Measurements from ENCODE around the gene TMCC1. TPM values are rescaled to one million over a fixed set of nuclear protein-coding genes. Genes with fewer than 3 reads are reported as not detected.

The TMCC1 gene
- polyA plus RNA-seq, 1 of the 3 experiments (the other 2 are of a cell fraction) = 7.2 TPM

DNA sequence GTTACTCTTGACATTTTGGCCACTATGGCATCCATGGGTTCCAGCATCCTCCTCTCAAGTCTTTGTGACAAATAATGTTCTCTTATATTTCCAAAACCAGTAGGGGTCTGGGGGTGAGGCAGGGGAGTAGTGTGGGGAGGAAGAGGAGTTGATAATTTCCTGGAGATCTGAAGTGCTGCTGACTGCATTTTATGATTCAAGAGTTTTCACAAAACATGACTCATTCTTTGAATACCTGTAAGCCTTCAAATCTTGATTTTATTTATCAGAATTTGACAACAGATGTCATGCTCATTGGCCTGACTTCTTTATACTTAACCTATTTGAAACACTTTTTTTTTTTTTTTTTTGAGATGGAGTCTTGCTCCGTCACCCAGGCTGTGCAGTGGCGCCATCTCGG is 188.2 kb downstream of the TMCC1 start:
- TF ChIP-seq, protein P1, sequence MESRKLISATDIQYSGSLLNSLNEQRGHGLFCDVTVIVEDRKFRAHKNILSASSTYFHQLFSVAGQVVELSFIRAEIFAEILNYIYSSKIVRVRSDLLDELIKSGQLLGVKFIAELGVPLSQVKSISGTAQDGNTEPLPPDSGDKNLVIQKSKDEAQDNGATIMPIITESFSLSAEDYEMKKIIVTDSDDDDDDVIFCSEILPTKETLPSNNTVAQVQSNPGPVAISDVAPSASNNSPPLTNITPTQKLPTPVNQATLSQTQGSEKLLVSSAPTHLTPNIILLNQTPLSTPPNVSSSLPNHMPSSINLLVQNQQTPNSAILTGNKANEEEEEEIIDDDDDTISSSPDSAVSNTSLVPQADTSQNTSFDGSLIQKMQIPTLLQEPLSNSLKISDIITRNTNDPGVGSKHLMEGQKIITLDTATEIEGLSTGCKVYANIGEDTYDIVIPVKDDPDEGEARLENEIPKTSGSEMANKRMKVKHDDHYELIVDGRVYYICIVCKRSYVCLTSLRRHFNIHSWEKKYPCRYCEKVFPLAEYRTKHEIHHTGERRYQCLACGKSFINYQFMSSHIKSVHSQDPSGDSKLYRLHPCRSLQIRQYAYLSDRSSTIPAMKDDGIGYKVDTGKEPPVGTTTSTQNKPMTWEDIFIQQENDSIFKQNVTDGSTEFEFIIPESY (IDR thresholded peaks at IDR 0.05; ENCODE audit: borderline replicate concordance, low read depth) = no peak
- TF ChIP-seq YY1 (IDR thresholded peaks at IDR 0.05; ENCODE audit: low read depth) (no peak), GABPA (IDR thresholded peaks at IDR 0.05; ENCODE audit: low read depth) (no peak), NFIC (IDR thresholded peaks at IDR 0.05; ENCODE audit: borderline replicate concordance) (no peak), EZH2phosphoT487 (IDR thresholded peaks at IDR 0.05; ENCODE audit: borderline replicate concordance, low read depth) (no peak), MEF2A (IDR thresholded peaks at IDR 0.05; ENCODE audit: borderline replicate concordance, low read depth) (no peak), RXRA (IDR thresholded peaks at IDR 0.05; ENCODE audit: borderline replicate concordance, low read depth) (no peak), SMC3 (IDR thresholded peaks at IDR 0.05; ENCODE audit: low read depth, low read length) (no peak), CHD2 (IDR thresholded peaks at IDR 0.05; ENCODE audit: low read length, partially characterized antibody) (no peak), TEAD4 (IDR thresholded peaks at IDR 0.05; ENCODE audit: borderline replicate concordance, insufficient read depth) (no peak), POLR2AphosphoS5 (IDR thresholded peaks at IDR 0.05; ENCODE audit: low read depth, low read length) (no peak), NRF1 (IDR thresholded peaks at IDR 0.05; ENCODE audit: low read depth, low read length) (no peak), RFX5 (IDR thresholded peaks at IDR 0.05; ENCODE audit: low read length) (no peak), MXI1 (IDR thresholded peaks at IDR 0.05; ENCODE audit: low read depth, low read length) (no peak), TCF12 (IDR thresholded peaks at IDR 0.05) (no peak)
- TF ChIP-seq, protein P2, sequence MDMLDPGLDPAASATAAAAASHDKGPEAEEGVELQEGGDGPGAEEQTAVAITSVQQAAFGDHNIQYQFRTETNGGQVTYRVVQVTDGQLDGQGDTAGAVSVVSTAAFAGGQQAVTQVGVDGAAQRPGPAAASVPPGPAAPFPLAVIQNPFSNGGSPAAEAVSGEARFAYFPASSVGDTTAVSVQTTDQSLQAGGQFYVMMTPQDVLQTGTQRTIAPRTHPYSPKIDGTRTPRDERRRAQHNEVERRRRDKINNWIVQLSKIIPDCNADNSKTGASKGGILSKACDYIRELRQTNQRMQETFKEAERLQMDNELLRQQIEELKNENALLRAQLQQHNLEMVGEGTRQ (IDR thresholded peaks at IDR 0.05; ENCODE audit: borderline replicate concordance, low read depth, low read length) = no peak
- TF ChIP-seq, protein P3, sequence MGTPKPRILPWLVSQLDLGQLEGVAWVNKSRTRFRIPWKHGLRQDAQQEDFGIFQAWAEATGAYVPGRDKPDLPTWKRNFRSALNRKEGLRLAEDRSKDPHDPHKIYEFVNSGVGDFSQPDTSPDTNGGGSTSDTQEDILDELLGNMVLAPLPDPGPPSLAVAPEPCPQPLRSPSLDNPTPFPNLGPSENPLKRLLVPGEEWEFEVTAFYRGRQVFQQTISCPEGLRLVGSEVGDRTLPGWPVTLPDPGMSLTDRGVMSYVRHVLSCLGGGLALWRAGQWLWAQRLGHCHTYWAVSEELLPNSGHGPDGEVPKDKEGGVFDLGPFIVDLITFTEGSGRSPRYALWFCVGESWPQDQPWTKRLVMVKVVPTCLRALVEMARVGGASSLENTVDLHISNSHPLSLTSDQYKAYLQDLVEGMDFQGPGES (IDR thresholded peaks at IDR 0.05; ENCODE audit: low read depth, low read length) = no peak
- TF ChIP-seq, protein P4, sequence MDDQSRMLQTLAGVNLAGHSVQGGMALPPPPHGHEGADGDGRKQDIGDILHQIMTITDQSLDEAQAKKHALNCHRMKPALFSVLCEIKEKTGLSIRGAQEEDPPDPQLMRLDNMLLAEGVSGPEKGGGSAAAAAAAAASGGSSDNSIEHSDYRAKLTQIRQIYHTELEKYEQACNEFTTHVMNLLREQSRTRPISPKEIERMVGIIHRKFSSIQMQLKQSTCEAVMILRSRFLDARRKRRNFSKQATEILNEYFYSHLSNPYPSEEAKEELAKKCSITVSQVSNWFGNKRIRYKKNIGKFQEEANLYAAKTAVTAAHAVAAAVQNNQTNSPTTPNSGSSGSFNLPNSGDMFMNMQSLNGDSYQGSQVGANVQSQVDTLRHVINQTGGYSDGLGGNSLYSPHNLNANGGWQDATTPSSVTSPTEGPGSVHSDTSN (IDR thresholded peaks at IDR 0.05) = no peak
- TF ChIP-seq, protein P5, sequence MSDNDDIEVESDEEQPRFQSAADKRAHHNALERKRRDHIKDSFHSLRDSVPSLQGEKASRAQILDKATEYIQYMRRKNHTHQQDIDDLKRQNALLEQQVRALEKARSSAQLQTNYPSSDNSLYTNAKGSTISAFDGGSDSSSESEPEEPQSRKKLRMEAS (IDR thresholded peaks at IDR 0.05; ENCODE audit: low read depth) = no peak
- TF ChIP-seq, protein P6, sequence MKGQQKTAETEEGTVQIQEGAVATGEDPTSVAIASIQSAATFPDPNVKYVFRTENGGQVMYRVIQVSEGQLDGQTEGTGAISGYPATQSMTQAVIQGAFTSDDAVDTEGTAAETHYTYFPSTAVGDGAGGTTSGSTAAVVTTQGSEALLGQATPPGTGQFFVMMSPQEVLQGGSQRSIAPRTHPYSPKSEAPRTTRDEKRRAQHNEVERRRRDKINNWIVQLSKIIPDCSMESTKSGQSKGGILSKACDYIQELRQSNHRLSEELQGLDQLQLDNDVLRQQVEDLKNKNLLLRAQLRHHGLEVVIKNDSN (IDR thresholded peaks at IDR 0.05; ENCODE audit: borderline replicate concordance, low read depth) = no peak
- no peak for DNase-seq
- Histone ChIP-seq H3K36me3 (replicated peaks in 1 of 2; ENCODE audit: control insufficient read depth in 1 of 2, insufficient read depth in 2 of 2, low read length in 1 of 2) (no peaks in the 10 kb centered on the region), H3K9me2 (no peaks in the 10 kb centered on the region), H3F3A (replicated peaks; ENCODE audit: insufficient read depth) (peaks cover 7% of the 10 kb centered on the region), H3K4me1 (ENCODE audit: control insufficient read depth in 1 of 2, insufficient read depth in 2 of 2, low read depth in 1 of 2, low read length in 1 of 2) (peaks cover 0 to 6% of the 10 kb centered on the region in 2 experiments; a peak in 2 of 4 replicates), H3K79me2 (ENCODE audit: insufficient read depth) (0 out of 2 replicates have a peak, but pooled peaks cover 7% of the 10 kb centered on the region), H4K20me1 (ENCODE audit: insufficient read depth) (no peaks in the 10 kb centered on the region), H3K4me3 (ENCODE audit: low read depth in 2 of 2, low read length in 1 of 2) (no peak overlapping the region), H3K27me3 (ENCODE audit: insufficient read depth) (no peaks in the 10 kb centered on the region), H3K9me3 (no peaks in the 10 kb centered on the region), H2AFZ (ENCODE audit: low read depth) (no peak overlapping the region), H3K9ac (no peak overlapping the region), H3K4me2 (no peak overlapping the region), H3K27ac (ENCODE audit: low read depth in 2 of 2, low read length in 1 of 2) (no peak overlapping the region)
- WGBS (ENCODE audit: low lambda C conversion rate) = 98% methylated on average over 3 of the region's 3 CpGs
- CTCF ChIA-PET = interaction anchor here (1.6 kb wide), 1 partner anchor 120 kb away, joined by 4 read pairs; no protein-coding TSS in a partner anchor
- POLR2A ChIA-PET = no interaction called here
